Stimulated activated naive CD8-positive, alpha-beta T cell treated with anti-CD3 and anti-CD28 coated beads, Interleukin-15, Interleukin-2, amounts not matched to agents 100 ng/mL and 50 ng/mL, for 24 hours (primary cell): ENCODE data around the gene ANKRD20A1.
"Not testable (repeated sequence)": the region's sequence is repeated elsewhere in the genome, so short reads cannot be mapped to it uniquely, and the experiment has no call there.

ENCODE experiments used
- H3K27ac Mint-ChIP-seq: one replicate; pipeline ENCODE4 v1.8.0; 2021; ENCODE audit warnings: mild to moderate bottlenecking, mixed read lengths
- H3K27me3 Mint-ChIP-seq: one replicate; pipeline ENCODE4 v1.8.0; 2021; ENCODE audit warnings: mixed read lengths
- H3K36me3 Mint-ChIP-seq: one replicate; pipeline ENCODE4 v1.8.0; 2021; ENCODE audit warnings: low read depth, mixed read lengths
- H3K4me1 Mint-ChIP-seq: one replicate; pipeline ENCODE4 v1.8.0; 2021; ENCODE audit warnings: low read depth, mixed read lengths
- H3K4me3 Mint-ChIP-seq: one replicate; pipeline ENCODE4 v1.8.0; 2021; ENCODE audit warnings: mild to moderate bottlenecking, mixed read lengths
- H3K9me3 Mint-ChIP-seq: one replicate; pipeline ENCODE4 v1.8.0; 2021; ENCODE audit warnings: mixed read lengths

Gene ANKRD20A1

GRCh38 chr9:67858871-67859270 lies at the start of gene ANKRD20A1:
ANKRD20A1 (plus strand) TSS chr9:67858931; CDS start chr9:67859427, 496 bp downstream.
- H3K27me3 Mint-ChIP-seq, H3K4me3 Mint-ChIP-seq: not testable (repeated sequence)

DNA sequence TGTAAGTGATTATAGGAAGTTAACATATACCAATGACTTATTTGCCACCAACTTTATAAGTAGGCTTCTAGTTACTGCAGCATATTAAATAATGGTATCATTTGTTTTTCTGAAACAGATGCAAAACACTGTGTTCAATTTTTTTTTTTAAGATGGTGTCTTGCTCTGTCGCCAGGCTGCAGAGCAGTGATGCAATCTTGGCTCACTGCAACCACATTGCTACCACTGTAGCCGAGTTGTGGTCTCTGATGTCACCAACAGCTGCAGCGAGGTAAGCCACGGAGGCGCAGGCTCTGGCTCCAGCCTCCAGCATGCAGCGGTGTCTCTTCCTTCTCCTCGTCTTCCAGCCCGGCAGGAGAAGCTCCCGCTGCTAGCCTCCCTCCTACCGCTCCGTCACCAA lies 26.6 kb upstream of the ANKRD20A1 start:
- not testable (repeated sequence) for H3K27ac Mint-ChIP-seq, H3K27me3 Mint-ChIP-seq, H3K4me3 Mint-ChIP-seq, H3K9me3 Mint-ChIP-seq, H3K4me1 Mint-ChIP-seq, H3K36me3 Mint-ChIP-seq

More at GRCh38 chr9:67858871-67859270, at the start of gene ANKRD20A1:
- not testable (repeated sequence) for H3K27ac Mint-ChIP-seq, H3K36me3 Mint-ChIP-seq, H3K4me1 Mint-ChIP-seq, H3K9me3 Mint-ChIP-seq
